ENCODE results near the gene SRGAP3.

GRCh38 chr3:8981700-8982099 is 267.7 kb downstream of the SRGAP3 start:
- TF ChIP-seq CTCF (IDR thresholded peaks at IDR 0.05) (no peak), POLR2AphosphoS5 (IDR thresholded peaks at IDR 0.05) (no peak), EP300 (IDR thresholded peaks at IDR 0.05) (no peak)

All from gastroesophageal sphincter (tissue), 3 donors.